MM.1S (cell line): ENCODE data around the gene DCHS2.

ENCODE experiments used
- CTCF ChIP-seq: fragments of 300-600 bp; sonication (generic); IDR thresholded peaks from 2 replicates; pipeline ENCODE4 v1.5.1; 2016; ENCODE audit warnings: antibody characterized with exemption, low read length, mixed read lengths
- EZH2phosphoT487 ChIP-seq: fragments of 300-600 bp; sonication (generic); IDR thresholded peaks from 2 replicates; pipeline ENCODE4 v1.6.1; 2018; ENCODE audit warnings: antibody characterized with exemption, low read length

- TF ChIP-seq CTCF (no peak), EZH2phosphoT487 (no peak)
Observed at GRCh38 chr4:154320521-154320920, 171.1 kb downstream of the DCHS2 start.
